ENCODE results near the gene TNIK.

- TF ChIP-seq POLR2A (IDR thresholded peaks at IDR 0.05) (no peak), CTCF (IDR thresholded peaks at IDR 0.05) (no peak), POLR2AphosphoS5 (IDR thresholded peaks at IDR 0.05) (no peak)
Measured at GRCh38 chr3:171213178-171213577, 247.0 kb downstream of the TNIK start.

All from stomach (tissue), 4 donors.